K562 (cell line): ENCODE results near the gene PET100. TPM values are rescaled to one million over a fixed set of nuclear protein-coding genes. Genes with fewer than 3 reads are reported as not detected.

Experiments
- ARID1B ChIP-seq: fragments of 450-650 bp; IDR thresholded peaks from 2 replicates; pipeline ENCODE4 v1.6.1; 2016; ENCODE audit warnings: antibody characterized with exemption, mild to moderate bottlenecking, inconsistent platforms
- CBFB ChIP-seq: sonication (generic); formaldehyde crosslinking; IDR thresholded peaks from 2 replicates; pipeline ENCODE4 v1.4.0; 2020; ENCODE audit warnings: mild to moderate bottlenecking, missing genetic modification reagents
- CTCFL ChIP-seq: IDR thresholded peaks from 2 replicates; pipeline ENCODE4 v1.6.1; 2011; ENCODE audit warnings: borderline replicate concordance, low read depth, mild to moderate bottlenecking, moderate library complexity, low read length; ENCODE audit not compliant: insufficient read depth, poor library complexity, severe bottlenecking
- HDAC2 ChIP-seq: fragments of 450-650 bp; IDR thresholded peaks from 2 replicates; pipeline ENCODE4 v1.6.1; 2016; ENCODE audit warnings: mild to moderate bottlenecking
- NFE2 ChIP-seq: IDR thresholded peaks from 2 replicates; pipeline ENCODE4 v1.6.1; 2014; ENCODE audit warnings: antibody characterized with exemption, low read depth
- NR2C1 ChIP-seq, 2 experiments: fragments of 450-650 bp; IDR thresholded peaks; 2 replicates each; pipeline ENCODE4 v1.6.1; 2017; ENCODE audit warnings: mild to moderate bottlenecking in 2 of 2, antibody characterized with exemption in 1 of 2, inconsistent platforms in 1 of 2, missing compliant biosample characterization in 1 of 2, missing genetic modification characterization in 1 of 2
- PTRF ChIP-seq: fragments of 450-650 bp; IDR thresholded peaks from 2 replicates; pipeline ENCODE4 v1.6.1; 2016; ENCODE audit warnings: mild to moderate bottlenecking, missing genetic modification characterization, missing compliant biosample characterization
- RAD51 ChIP-seq: fragments of 450-650 bp; IDR thresholded peaks from 2 replicates; pipeline ENCODE4 v1.7.1; 2016; ENCODE audit warnings: low read depth, mild to moderate bottlenecking, borderline replicate concordance
- STAT6 ChIP-seq: sonication (generic); formaldehyde crosslinking; IDR thresholded peaks from 2 replicates; pipeline ENCODE4 v1.8.1; 2023; ENCODE audit warnings: mild to moderate bottlenecking, missing genetic modification reagents
- XRCC4 ChIP-seq: IDR thresholded peaks from one replicate; pipeline ENCODE4 v1.6.1; 2011; ENCODE audit not compliant: insufficient read depth, insufficient read length; ENCODE audit errors: extremely low read depth
- YY1 ChIP-seq, 3 experiments: IDR thresholded peaks; 2 replicates each; pipeline ENCODE4 v1.6.1; 2011; ENCODE audit warnings: low read length in 2 of 3, mild to moderate bottlenecking in 2 of 3, moderate library complexity in 2 of 3, borderline replicate concordance in 1 of 3, control low read depth in 1 of 3, low read depth in 1 of 3; ENCODE audit not compliant: insufficient read depth in 3 of 3, insufficient replicate concordance in 2 of 3, control insufficient read depth in 1 of 3, insufficient read length in 1 of 3; ENCODE audit errors: extremely low read depth in 1 of 3
- ZNF146 ChIP-seq: IDR thresholded peaks from one replicate; pipeline ENCODE4 v1.6.1; 2018; ENCODE audit warnings: missing compliant biosample characterization; ENCODE audit not compliant: unreplicated experiment
- ZNF263 ChIP-seq: sonication (generic); formaldehyde crosslinking; IDR thresholded peaks from 2 replicates; pipeline ENCODE4 v1.8.0; 2022; ENCODE audit warnings: mild to moderate bottlenecking, missing genetic modification reagents, borderline replicate concordance
- ZNF699 ChIP-seq: fragments of 250-450 bp; sonication (Bioruptor Pico); IDR thresholded peaks from 2 replicates; pipeline ENCODE4 v1.8.0; 2021; ENCODE audit warnings: mild to moderate bottlenecking, moderate library complexity; ENCODE audit not compliant: insufficient replicate concordance
- ZNF764 ChIP-seq: fragments of 250-450 bp; sonication (Bioruptor Pico); IDR thresholded peaks from 2 replicates; pipeline ENCODE4 v1.4.0; 2020; ENCODE audit warnings: low read depth, mild to moderate bottlenecking, moderate library complexity
- polyA plus RNA-seq, 8 experiments: library from polyadenylated mRNA; depleted of rRNA in 4 of 8; stranded (reverse) in 5 of 8; unstranded in 3 of 8; fragments of >200 nt; fragmentation: Nextera tagmentation in 2 of 8; fragmentation: Illumina TruSeq in 1 of 8; extraction: Ambion mirVana in 2 of 8; extraction: Trizol in 1 of 8; gene quantifications; 2 replicates each; pipeline versions ENCODE4 v1.2.1 to v1.2.3, GENCODE V29; 2011 to 2014; ENCODE audit warnings: inconsistent platforms in 1 of 8, missing spikeins in 1 of 8
- total RNA-seq, 7 experiments: library from RNA; depleted of rRNA in 6 of 7; stranded (reverse); fragments of >200 nt in 6 of 7; fragmentation: Illumina TruSeq in 2 of 7; extraction: Trizol in 2 of 7; gene quantifications; 2 replicates each; pipeline versions ENCODE4 v1.2.1 to v1.2.3, GENCODE V29; 2011 to 2021; ENCODE audit warnings: low replicate concordance in 1 of 7
- TF ChIP-seq, protein P1 (sequence below): sonication (generic); formaldehyde crosslinking; IDR thresholded peaks from 2 replicates; pipeline ENCODE4 v1.9.0; 2022; ENCODE audit warnings: mild to moderate bottlenecking, missing genetic modification reagents
- TF ChIP-seq, protein P2 (sequence below): fragments of 250-450 bp; sonication (Bioruptor Pico); IDR thresholded peaks from 2 replicates; pipeline ENCODE4 v1.6.1; 2021; ENCODE audit warnings: mild to moderate bottlenecking
- TF ChIP-seq, protein P3 (sequence below): sonication (generic); formaldehyde crosslinking; IDR thresholded peaks from 2 replicates; pipeline ENCODE4 v1.8.0; 2022; ENCODE audit warnings: missing genetic modification reagents, mild to moderate bottlenecking, borderline replicate concordance

PET100 gene
- total and polyA plus RNA-seq, 9 of the 15 experiments (the other 6 are each of a cell fraction or from before 2014, with no cell fraction given): 62.3 to 351 (median 98.3) TPM

DNA sequence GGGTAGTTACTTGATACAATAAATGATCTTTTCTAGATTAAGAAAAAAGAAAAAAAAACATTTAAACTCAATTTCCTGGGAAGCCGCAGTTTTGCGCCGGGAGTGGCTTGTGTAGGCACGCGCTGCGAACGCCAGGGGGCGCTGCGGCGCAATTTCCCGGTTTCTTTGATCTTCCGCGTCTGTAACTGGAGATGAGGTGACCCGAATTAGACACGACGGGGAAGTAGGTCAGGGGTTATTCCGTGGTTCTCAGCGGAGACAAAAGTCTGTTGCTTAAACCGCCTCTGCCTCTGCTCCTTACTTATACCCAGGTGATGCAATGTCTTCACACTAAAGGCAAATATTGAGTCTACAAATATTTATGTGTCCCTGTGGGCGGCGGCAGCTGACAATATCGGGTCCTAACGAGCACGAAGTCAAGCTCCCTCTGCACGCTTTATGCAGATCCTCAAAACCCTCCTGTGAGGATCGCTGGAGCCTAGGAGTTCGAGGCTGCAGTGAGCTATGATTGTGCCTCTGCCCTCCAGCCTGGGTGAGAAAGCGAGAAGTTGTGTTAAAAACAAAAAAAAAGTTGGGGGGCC lies 22.6 kb downstream of the PET100 start (continued):
- TF ChIP-seq NR2C1 (IDR thresholded peaks at IDR 0.05) (peak; percentile 89), NR2C1 (tag; IDR thresholded peaks at IDR 0.05) (peak; percentile 94), ZNF146 (CRISPR knock-in tag) (no peak), PTRF (tag) (no peak), ARID1B (peak; percentile 52; the same call in 1 of the 2 replicates), CBFB (no peak), ZNF699 (no peak), RAD51 (no peak), YY1 (IDR thresholded peaks at IDR 0.05; ENCODE audit: borderline replicate concordance in 1 of 3, control insufficient read depth in 1 of 3, extremely low read depth in 1 of 3, insufficient read depth in 3 of 3, insufficient read length in 1 of 3, insufficient replicate concordance in 2 of 3, low read depth in 1 of 3, low read length in 2 of 3) (peak in 1 of 3 experiments; percentile 37), ZNF263 (CRISPR knock-in tag) (0 out of 2 replicates have a peak, but pooled peaks have one; percentile 47), HDAC2 (no peak), XRCC4 (no peak), ZNF764 (no peak), CTCFL (peak; percentile 39), NFE2 (no peak), STAT6 (CRISPR knock-in tag) (no peak)
- TF ChIP-seq, protein P1, sequence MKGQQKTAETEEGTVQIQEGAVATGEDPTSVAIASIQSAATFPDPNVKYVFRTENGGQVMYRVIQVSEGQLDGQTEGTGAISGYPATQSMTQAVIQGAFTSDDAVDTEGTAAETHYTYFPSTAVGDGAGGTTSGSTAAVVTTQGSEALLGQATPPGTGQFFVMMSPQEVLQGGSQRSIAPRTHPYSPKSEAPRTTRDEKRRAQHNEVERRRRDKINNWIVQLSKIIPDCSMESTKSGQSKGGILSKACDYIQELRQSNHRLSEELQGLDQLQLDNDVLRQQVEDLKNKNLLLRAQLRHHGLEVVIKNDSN (CRISPR knock-in tag): no peak
- TF ChIP-seq, protein P2, sequence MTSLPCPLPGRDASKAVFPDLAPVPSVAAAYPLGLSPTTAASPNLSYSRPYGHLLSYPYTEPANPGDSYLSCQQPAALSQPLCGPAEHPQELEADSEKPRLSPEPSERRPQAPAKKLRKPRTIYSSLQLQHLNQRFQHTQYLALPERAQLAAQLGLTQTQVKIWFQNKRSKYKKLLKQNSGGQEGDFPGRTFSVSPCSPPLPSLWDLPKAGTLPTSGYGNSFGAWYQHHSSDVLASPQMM: no peak
- TF ChIP-seq, protein P3, sequence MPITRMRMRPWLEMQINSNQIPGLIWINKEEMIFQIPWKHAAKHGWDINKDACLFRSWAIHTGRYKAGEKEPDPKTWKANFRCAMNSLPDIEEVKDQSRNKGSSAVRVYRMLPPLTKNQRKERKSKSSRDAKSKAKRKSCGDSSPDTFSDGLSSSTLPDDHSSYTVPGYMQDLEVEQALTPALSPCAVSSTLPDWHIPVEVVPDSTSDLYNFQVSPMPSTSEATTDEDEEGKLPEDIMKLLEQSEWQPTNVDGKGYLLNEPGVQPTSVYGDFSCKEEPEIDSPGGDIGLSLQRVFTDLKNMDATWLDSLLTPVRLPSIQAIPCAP (CRISPR knock-in tag): no peak
